ENCODE measurements around the gene EHHADH.

DNA sequence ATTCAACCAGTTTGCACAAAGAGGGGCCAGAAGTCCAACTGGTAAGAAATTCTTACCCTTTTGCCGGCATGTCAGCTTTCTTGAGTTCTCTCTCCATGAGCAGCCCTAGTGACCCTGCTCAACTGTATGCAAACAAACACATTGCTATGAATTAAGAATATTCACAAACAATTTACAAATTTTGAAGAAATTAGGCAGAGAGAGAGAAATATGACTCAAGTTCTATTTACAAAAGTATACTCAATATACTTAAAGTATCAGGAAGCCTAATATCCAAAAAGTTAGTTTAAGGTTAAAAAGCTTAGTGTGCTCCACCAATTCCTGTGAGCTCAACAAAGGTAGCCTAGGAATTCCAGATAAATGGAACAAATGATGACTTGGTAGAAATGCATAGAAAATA is 3.5 kb upstream of the EHHADH start:
- no peak for TF ChIP-seq CTCF (IDR thresholded peaks at IDR 0.05)
- TF ChIP-seq POLR2A (IDR thresholded peaks at IDR 0.05) = no peak
